Common myeloid progenitor, CD34-positive (primary cell): ENCODE data around the gene PEX14.

ENCODE experiments used
- CTCF ChIA-PET: fragments of 350-600 bp; sonication (Branson Sonifier 250); formaldehyde crosslinking; loops from one replicate; lab custom pipeline; 2021; ENCODE audit warnings: antibody characterized with exemption; lab: Charles Lee
- POLR2A ChIA-PET: fragments of 350-600 bp; sonication (Branson Sonifier 250); formaldehyde crosslinking; loops from one replicate; lab custom pipeline; 2021; ENCODE audit warnings: antibody characterized with exemption; lab: Charles Lee
- DNase-seq, 3 donors: peaks; one replicate each; pipeline versions ENCODE4 v3.0.0 to v3.0.0-alpha.2; 2013
- H3K27ac ChIP-seq, 2 experiments: 1 replicate in 1 of 2; 2 replicates in 1 of 2; pipeline ENCODE4 v1.7.0; 2013; ENCODE audit warnings: inconsistent platforms in 2 of 2, low read length in 2 of 2, mild to moderate bottlenecking in 2 of 2, low read depth in 1 of 2, moderate library complexity in 1 of 2; ENCODE audit not compliant: severe bottlenecking in 2 of 2, insufficient read depth in 1 of 2, poor library complexity in 1 of 2
- H3K27me3 ChIP-seq, 5 experiments: replicated peaks in 2 of 5; 1 replicate in 3 of 5; 2 replicates in 2 of 5; pipeline versions ENCODE4 v1.6.1 to v1.7.0; 2013; ENCODE audit warnings: low read length in 4 of 5, mild to moderate bottlenecking in 2 of 5, moderate library complexity in 2 of 5, inconsistent platforms in 1 of 5; ENCODE audit not compliant: insufficient read depth in 5 of 5, control insufficient read depth in 4 of 5
- H3K36me3 ChIP-seq, 4 experiments: 1 replicate in 2 of 4; 2 replicates in 2 of 4; pipeline versions ENCODE4 v1.6.1 to v1.7.0; 2013; ENCODE audit warnings: low read length in 3 of 4, control low read depth in 1 of 4, mild to moderate bottlenecking in 1 of 4; ENCODE audit not compliant: control insufficient read depth in 4 of 4, insufficient read depth in 4 of 4
- H3K4me1 ChIP-seq, 4 experiments: 1 replicate in 3 of 4; 2 replicates in 1 of 4; pipeline versions ENCODE4 v1.6.1 to v1.7.1; 2013; ENCODE audit warnings: low read length in 3 of 4, mild to moderate bottlenecking in 3 of 4, control low read depth in 1 of 4, inconsistent platforms in 1 of 4, moderate library complexity in 1 of 4; ENCODE audit not compliant: control insufficient read depth in 4 of 4, insufficient read depth in 4 of 4; ENCODE audit errors: control extremely low read depth in 1 of 4
- H3K4me3 ChIP-seq, 7 experiments: 1 replicate in 4 of 7; 2 replicates in 3 of 7; pipeline versions ENCODE4 v1.5.1 to v1.7.0; 2013; ENCODE audit warnings: mild to moderate bottlenecking in 7 of 7, low read length in 6 of 7, moderate library complexity in 6 of 7, inconsistent platforms in 2 of 7, low read depth in 2 of 7, control low read depth in 1 of 7; ENCODE audit not compliant: insufficient read depth in 4 of 7, control insufficient read depth in 1 of 7; ENCODE audit errors: extremely low read depth in 1 of 7
- H3K9me3 ChIP-seq, 5 experiments: 1 replicate in 4 of 5; 2 replicates in 1 of 5; pipeline versions ENCODE4 v1.6.1 to v1.7.1; 2013; ENCODE audit warnings: low read length in 4 of 5, mild to moderate bottlenecking in 2 of 5, inconsistent platforms in 1 of 5, low read depth in 1 of 5, moderate library complexity in 1 of 5; ENCODE audit not compliant: control insufficient read depth in 4 of 5, insufficient read depth in 2 of 5; ENCODE audit errors: control extremely low read depth in 1 of 5
- WGBS: methylation state at CpG from one replicate; pipeline ENCODE4 v1.1.5; 2013; ENCODE audit not compliant: insufficient coverage; 5-methylcytosine and 5-hydroxymethylcytosine counted together

The PEX14 gene

GRCh38 chr1:10601342-10602070, 126.8 kb downstream of the PEX14 start:
- ChIA-PET CTCF (interaction anchor here (0.7 to 1.3 kb wide), 2 partner anchors 39 to 317 kb away, joined by 3 read pairs; no protein-coding TSS in a partner anchor), POLR2A (no interaction called here)
- H3K4me3 ChIP-seq: no peak overlapping the region
- H3K9me3 ChIP-seq: no peaks in the 10 kb centered on the region
- no peak for DNase-seq
- H3K27me3 ChIP-seq: no peaks in the 10 kb centered on the region
- H3K4me1 ChIP-seq: no peaks in the 10 kb centered on the region
- 97% methylated on average over 6 of the region's 6 CpGs for WGBS
- H3K36me3 ChIP-seq: peaks cover 2 to 25% (median 12%) of the 10 kb centered on the region in 4 experiments
- H3K27ac ChIP-seq: no peak overlapping the region

GRCh38 chr1:10602936-10603335, 128.2 kb downstream of the PEX14 start:
- ChIA-PET CTCF (no interaction called here), POLR2A (no interaction called here)
- H3K4me1 ChIP-seq: no peaks in the 10 kb centered on the region
- no peaks in the 10 kb centered on the region for H3K27me3 ChIP-seq
- peaks cover 2 to 22% (median 11%) of the 10 kb centered on the region in 4 experiments for H3K36me3 ChIP-seq
- DNase-seq: no peak
- no CpG with 5 or more reads among the region's 3 CpGs for WGBS
- no peak overlapping the region for H3K27ac ChIP-seq
- no peak overlapping the region for H3K4me3 ChIP-seq
- no peaks in the 10 kb centered on the region for H3K9me3 ChIP-seq

- no peak for DNase-seq
- POLR2A ChIA-PET: no interaction called here
- Histone ChIP-seq H3K4me3 (no peak overlapping the region), H3K4me1 (no peaks in the 10 kb centered on the region), H3K27ac (no peak overlapping the region), H3K27me3 (no peaks in the 10 kb centered on the region), H3K36me3 (peaks cover 0 to 19% (median 8%) of the 10 kb centered on the region in 4 experiments), H3K9me3 (no peaks in the 10 kb centered on the region)
- CTCF ChIA-PET: no interaction called here
- 100% methylated on average over 4 of the region's 7 CpGs for WGBS
These were observed 130.2 kb downstream of the PEX14 start for GRCh38 chr1:10604966-10605365.

GRCh38 chr1:10606064-10606463, 131.3 kb downstream of the PEX14 start:
- POLR2A ChIA-PET: no interaction called here

GRCh38 chr1:10607228-10607627, 132.5 kb downstream of the PEX14 start:
- ChIA-PET POLR2A (no interaction called here), CTCF (no interaction called here)
- no peak overlapping the region for H3K27ac ChIP-seq

More at GRCh38 chr1:10606064-10606463, 131.3 kb downstream of the PEX14 start:
- no peak overlapping the region for H3K4me3 ChIP-seq
- no peaks in the 10 kb centered on the region for H3K4me1 ChIP-seq
- H3K27me3 ChIP-seq: no peaks in the 10 kb centered on the region
- CTCF ChIA-PET: interaction anchor here (0.6 kb wide), 1 partner anchor 14 kb away, joined by 3 read pairs; no protein-coding TSS in a partner anchor
- H3K36me3 ChIP-seq: peaks cover 0 to 19% (median 8%) of the 10 kb centered on the region in 4 experiments
- DNase-seq: no peak
- no peaks in the 10 kb centered on the region for H3K9me3 ChIP-seq
- no peak overlapping the region for H3K27ac ChIP-seq
- WGBS: 100% methylated on average over 3 of the region's 7 CpGs

GRCh38 chr1:10608690-10609089, 133.9 kb downstream of the PEX14 start:
- ChIA-PET POLR2A (no interaction called here), CTCF (no interaction called here)

More at GRCh38 chr1:10607228-10607627, 132.5 kb downstream of the PEX14 start:
- peaks cover 0 to 14% (median 4%) of the 10 kb centered on the region in 4 experiments for H3K36me3 ChIP-seq
- WGBS: 96% methylated on average over 3 of the region's 3 CpGs
- H3K9me3 ChIP-seq: no peaks in the 10 kb centered on the region
- no peaks in the 10 kb centered on the region for H3K4me1 ChIP-seq
- DNase-seq: no peak
- H3K27me3 ChIP-seq: no peaks in the 10 kb centered on the region
- no peak overlapping the region for H3K4me3 ChIP-seq

GRCh38 chr1:10610901-10611600, 136.3 kb downstream of the PEX14 start:
- H3K4me1 ChIP-seq: no peaks in the 10 kb centered on the region
- H3K27me3 ChIP-seq: no peaks in the 10 kb centered on the region
- DNase-seq: no peak
- H3K27ac ChIP-seq: no peak overlapping the region
- CTCF ChIA-PET: interaction anchor here (1.4 kb wide), 1 partner anchor 11 kb away, joined by 3 read pairs; no protein-coding TSS in a partner anchor
- POLR2A ChIA-PET: no interaction called here
- no peaks in the 10 kb centered on the region for H3K9me3 ChIP-seq
- H3K4me3 ChIP-seq: no peak overlapping the region
- H3K36me3 ChIP-seq: peaks cover 0 to 4% (median 3%) of the 10 kb centered on the region in 4 experiments
- 100% methylated on average over 1 of the region's 6 CpGs for WGBS

More at GRCh38 chr1:10608690-10609089, 133.9 kb downstream of the PEX14 start:
- H3K36me3 ChIP-seq: peaks cover 0 to 9% (median 4%) of the 10 kb centered on the region in 4 experiments
- H3K27ac ChIP-seq: no peak overlapping the region
- H3K9me3 ChIP-seq: no peaks in the 10 kb centered on the region
- no peak overlapping the region for H3K4me3 ChIP-seq
- WGBS: 100% methylated on average over 1 of the region's 2 CpGs
- no peak for DNase-seq
- no peaks in the 10 kb centered on the region for H3K4me1 ChIP-seq
- H3K27me3 ChIP-seq: no peaks in the 10 kb centered on the region
